CD4-positive, alpha-beta T cell (primary cell): Measurements from ENCODE around the gene EZR. TPM values are rescaled to one million over a fixed set of nuclear protein-coding genes. Genes with fewer than 3 reads are reported as not detected.

Source experiments
- ATAC-seq: fragments of 200-7000 bp; cut with Tn5 transposase; one replicate; pipeline ENCODE4 v1.10.0; 2022; ENCODE audit warnings: mild to moderate bottlenecking; ENCODE audit not compliant: poor library complexity
- CTCF ChIA-PET: fragments of 350-600 bp; sonication (Branson Sonifier 250); formaldehyde crosslinking; loops from one replicate; lab custom pipeline; 2021; ENCODE audit warnings: antibody characterized with exemption, inconsistent platforms; lab: Charles Lee
- POLR2A ChIA-PET: fragments of 350-600 bp; sonication (Branson Sonifier 250); formaldehyde crosslinking; loops from one replicate; lab custom pipeline; 2021; ENCODE audit warnings: antibody characterized with exemption, inconsistent platforms; lab: Charles Lee
- DNase-seq, 14 experiments: peaks; one replicate each; pipeline ENCODE4 v3.0.0-alpha.2; 2013 to 2020; ENCODE audit warnings: mixed read lengths in 2 of 14
- H3K27ac ChIP-seq, 2 donors: one replicate each; pipeline versions ENCODE4 v1.5.1 to v1.7.0; 2013; ENCODE audit warnings: low read length in 2 of 2, low read depth in 1 of 2, mild to moderate bottlenecking in 1 of 2
- H3K27me3 ChIP-seq, 2 experiments: 1 replicate in 1 of 2; 2 replicates in 1 of 2; pipeline versions ENCODE4 v1.6.1 to v1.7.0; 2013; ENCODE audit warnings: low read length in 2 of 2, control low read depth in 1 of 2, mild to moderate bottlenecking in 1 of 2, moderate library complexity in 1 of 2; ENCODE audit not compliant: insufficient read depth in 2 of 2, control insufficient read depth in 1 of 2
- H3K36me3 ChIP-seq: one replicate; pipeline ENCODE4 v1.6.1; 2013; ENCODE audit warnings: low read length, control low read depth; ENCODE audit not compliant: insufficient read depth
- H3K4me1 ChIP-seq: one replicate; pipeline ENCODE4 v1.6.1; 2013; ENCODE audit warnings: low read length, control low read depth; ENCODE audit not compliant: insufficient read depth
- H3K4me3 ChIP-seq: one replicate; pipeline ENCODE4 v1.5.1; 2013; ENCODE audit warnings: mild to moderate bottlenecking, low read length, moderate library complexity
- H3K9me3 ChIP-seq, 2 experiments: 1 replicate in 1 of 2; 2 replicates in 1 of 2; pipeline versions ENCODE4 v1.6.1 to v1.7.0; 2013; ENCODE audit warnings: low read length in 2 of 2, mild to moderate bottlenecking in 2 of 2, control low read depth in 1 of 2, moderate library complexity in 1 of 2; ENCODE audit not compliant: control insufficient read depth in 1 of 2, insufficient read depth in 1 of 2
- H3K27ac Mint-ChIP-seq: one replicate; pipeline ENCODE4 v1.8.0; 2020; ENCODE audit warnings: mixed read lengths
- H3K27me3 Mint-ChIP-seq: one replicate; pipeline ENCODE4 v1.8.0; 2021; ENCODE audit warnings: mixed read lengths
- H3K36me3 Mint-ChIP-seq: one replicate; pipeline ENCODE4 v1.8.0; 2021; ENCODE audit warnings: low read depth, mixed read lengths
- H3K4me1 Mint-ChIP-seq: one replicate; pipeline ENCODE4 v1.8.0; 2021; ENCODE audit warnings: low read depth, mixed read lengths
- H3K4me3 Mint-ChIP-seq: one replicate; pipeline ENCODE4 v1.8.0; 2020; ENCODE audit warnings: mild to moderate bottlenecking, mixed read lengths
- H3K9me3 Mint-ChIP-seq: one replicate; pipeline ENCODE4 v1.8.0; 2020; ENCODE audit warnings: mixed read lengths
- intact Hi-C, 2 experiments: fragments of 100-400 bp; cut with DNase I in 1 of 2; cut with micrococcal nuclease in 1 of 2; formaldehyde crosslinking; loops; one replicate each; pipeline versions ENCODE4 v1.15.1 to v1.9.0; 2023 to 2025; cut with DNase I, micrococcal nuclease
- total RNA-seq, 174 experiments: library from RNA in 2 of 174; stranded (reverse) in 2 of 174; gene quantifications; one replicate each; pipeline ENCODE4 v1.2.3 and lab custom pipeline; 2021 to 2026
- TF ChIP-seq, protein P1 (sequence below): fragments of 200-600 bp; IDR thresholded peaks from one replicate; pipeline ENCODE4 v1.8.0; 2022; ENCODE audit warnings: antibody characterized with exemption, mild to moderate bottlenecking

The EZR gene
- total RNA-seq, 2 experiments from 2014 or later = 434 to 449 TPM

- H3K27me3 ChIP-seq = no peaks in the 10 kb centered on the region
- no peak overlapping the region for H3K4me3 ChIP-seq
- no peaks in the 10 kb centered on the region for H3K4me1 ChIP-seq
- no peaks in the 10 kb centered on the region for H3K27me3 Mint-ChIP-seq
- H3K27ac Mint-ChIP-seq = no peak overlapping the region
- ATAC-seq = no peak
- H3K36me3 Mint-ChIP-seq = no peaks in the 10 kb centered on the region
- H3K9me3 Mint-ChIP-seq = no peaks in the 10 kb centered on the region
- ChIA-PET POLR2A (interaction anchor here (1.1 to 1.9 kb wide), 3 partner anchors 12 to 38 kb away, joined by 3 to 6 read pairs (median 4); partner anchors contain the start of gene EZR), CTCF (no interaction called here)
- H3K4me1 Mint-ChIP-seq = no peaks in the 10 kb centered on the region
- no peak for DNase-seq
- no peaks in the 10 kb centered on the region for H3K9me3 ChIP-seq
- no peak overlapping the region for H3K27ac ChIP-seq
- TF ChIP-seq, protein P1, sequence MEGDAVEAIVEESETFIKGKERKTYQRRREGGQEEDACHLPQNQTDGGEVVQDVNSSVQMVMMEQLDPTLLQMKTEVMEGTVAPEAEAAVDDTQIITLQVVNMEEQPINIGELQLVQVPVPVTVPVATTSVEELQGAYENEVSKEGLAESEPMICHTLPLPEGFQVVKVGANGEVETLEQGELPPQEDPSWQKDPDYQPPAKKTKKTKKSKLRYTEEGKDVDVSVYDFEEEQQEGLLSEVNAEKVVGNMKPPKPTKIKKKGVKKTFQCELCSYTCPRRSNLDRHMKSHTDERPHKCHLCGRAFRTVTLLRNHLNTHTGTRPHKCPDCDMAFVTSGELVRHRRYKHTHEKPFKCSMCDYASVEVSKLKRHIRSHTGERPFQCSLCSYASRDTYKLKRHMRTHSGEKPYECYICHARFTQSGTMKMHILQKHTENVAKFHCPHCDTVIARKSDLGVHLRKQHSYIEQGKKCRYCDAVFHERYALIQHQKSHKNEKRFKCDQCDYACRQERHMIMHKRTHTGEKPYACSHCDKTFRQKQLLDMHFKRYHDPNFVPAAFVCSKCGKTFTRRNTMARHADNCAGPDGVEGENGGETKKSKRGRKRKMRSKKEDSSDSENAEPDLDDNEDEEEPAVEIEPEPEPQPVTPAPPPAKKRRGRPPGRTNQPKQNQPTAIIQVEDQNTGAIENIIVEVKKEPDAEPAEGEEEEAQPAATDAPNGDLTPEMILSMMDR = no peak
- no peaks in the 10 kb centered on the region for H3K36me3 ChIP-seq
- intact Hi-C loops = no loop called here
- H3K4me3 Mint-ChIP-seq = no peak overlapping the region
Measured at GRCh38 chr6:158831571-158831970, 12.4 kb upstream of the EZR start.

- Mint-ChIP-seq H3K27ac (no peak overlapping the region), H3K27me3 (no peaks in the 10 kb centered on the region), H3K36me3 (no peaks in the 10 kb centered on the region), H3K9me3 (no peaks in the 10 kb centered on the region), H3K4me3 (no peak overlapping the region), H3K4me1 (no peaks in the 10 kb centered on the region)
- H3K36me3 ChIP-seq = no peaks in the 10 kb centered on the region
- H3K27ac ChIP-seq = no peak overlapping the region
- H3K4me3 ChIP-seq = no peak overlapping the region
- ChIA-PET CTCF (no interaction called here), POLR2A (interaction anchor here (1.0 to 1.9 kb wide), 3 partner anchors 11 to 39 kb away, joined by 3 to 6 read pairs (median 4); partner anchors contain the start of gene EZR)
- DNase-seq = no peak
- H3K27me3 ChIP-seq = no peaks in the 10 kb centered on the region
- no peaks in the 10 kb centered on the region for H3K9me3 ChIP-seq
- ATAC-seq = no peak
- TF ChIP-seq, protein P1 = no peak
- intact Hi-C loops = no loop called here
- H3K4me1 ChIP-seq = no peaks in the 10 kb centered on the region
Measured at GRCh38 chr6:158830736-158831135, 11.6 kb upstream of the EZR start.

DNA sequence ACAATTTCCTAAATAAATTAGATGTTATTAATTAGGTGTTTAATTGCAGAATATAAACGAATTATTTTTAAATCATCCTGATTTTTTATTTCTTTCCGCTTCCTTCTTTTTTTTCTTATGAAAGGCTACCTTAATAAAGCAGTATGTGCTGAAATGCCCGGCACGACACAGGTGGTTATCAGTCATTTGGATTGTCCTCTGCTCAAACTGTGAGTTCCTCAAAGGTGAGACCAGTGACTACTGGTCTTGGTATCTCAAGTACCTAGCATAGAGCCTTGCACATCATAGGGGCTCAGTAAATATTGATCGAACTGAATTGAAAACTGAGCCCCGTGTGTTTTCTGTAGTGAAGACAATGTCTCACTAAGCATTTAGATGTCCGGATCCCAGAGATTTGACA is 9.6 kb upstream of the EZR start:
- no peak for ATAC-seq
- no peak overlapping the region for H3K27ac Mint-ChIP-seq
- Histone ChIP-seq H3K4me1 (no peaks in the 10 kb centered on the region), H3K4me3 (no peak overlapping the region), H3K9me3 (no peaks in the 10 kb centered on the region), H3K36me3 (no peaks in the 10 kb centered on the region), H3K27me3 (no peaks in the 10 kb centered on the region), H3K27ac (no peak overlapping the region)
- H3K4me1 Mint-ChIP-seq = no peaks in the 10 kb centered on the region
- ChIA-PET POLR2A (no interaction called here), CTCF (no interaction called here)
- DNase-seq = no peak
- TF ChIP-seq, protein P1 = no peak
- no peaks in the 10 kb centered on the region for H3K27me3 Mint-ChIP-seq
- no peaks in the 10 kb centered on the region for H3K9me3 Mint-ChIP-seq
- no peaks in the 10 kb centered on the region for H3K36me3 Mint-ChIP-seq
- intact Hi-C loops = no loop called here
- H3K4me3 Mint-ChIP-seq = no peak overlapping the region
